ENCODE results near the gene GDF7.
A peak's percentile ranks its signal among the peaks of the same experiment; 100 is the strongest.

The GDF7 gene

DNA sequence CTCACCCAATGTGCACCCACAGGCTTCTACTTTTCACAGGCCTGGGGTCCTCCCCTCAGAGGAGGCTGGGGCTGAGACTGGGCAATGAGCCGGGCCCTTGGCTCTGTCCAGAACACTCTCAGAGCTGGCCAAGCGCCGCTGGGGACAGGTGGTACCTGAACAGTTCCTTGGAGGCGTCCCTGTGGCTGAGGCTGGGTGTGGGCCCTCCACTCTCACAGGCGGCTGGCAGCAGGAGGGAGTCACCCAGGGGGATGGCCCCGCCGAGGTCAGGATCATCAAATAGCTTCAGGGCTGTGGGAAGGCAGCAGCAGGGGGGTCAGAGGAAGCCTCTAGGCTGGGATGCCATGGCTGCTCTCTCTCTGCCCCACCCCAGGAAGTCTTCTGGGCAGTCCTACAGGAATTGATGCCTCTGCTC lies 43.2 kb upstream of the GDF7 start:
- no peak overlapping the region for H3K9ac ChIP-seq (ENCODE audit: low read length)
- no peak overlapping the region for H3K18ac ChIP-seq (ENCODE audit: low read depth in 1 of 2, low read length in 2 of 2)
- no peak overlapping the region for H3K4me3 ChIP-seq (ENCODE audit: insufficient read depth in 1 of 2, low read depth in 1 of 2, low read length in 2 of 2)
- H4K91ac ChIP-seq (ENCODE audit: low read length) = no peak overlapping the region
- no peak overlapping the region for H2BK12ac ChIP-seq (ENCODE audit: low read length in 2 of 2)
- no peak overlapping the region for H4K8ac ChIP-seq (ENCODE audit: low read length)
- peak overlapping the region; percentile 89 for H2AK5ac ChIP-seq (ENCODE audit: low read length, severe bottlenecking)
- H2AFZ ChIP-seq (ENCODE audit: low read depth, low read length) = no peak overlapping the region
- no peak for DNase-seq
- peaks cover 50 to 54% of the 10 kb centered on the region in 2 experiments for H3K36me3 ChIP-seq (ENCODE audit: control insufficient read depth in 1 of 2, insufficient read depth in 2 of 2, low read depth in 1 of 2, low read length in 2 of 2)
- no peak overlapping the region for H3K27ac ChIP-seq (ENCODE audit: low read length, poor library complexity, severe bottlenecking)
- no peak overlapping the region for H3K4me2 ChIP-seq (ENCODE audit: low read length, poor library complexity, severe bottlenecking)
- H3K4ac ChIP-seq (ENCODE audit: low read depth in 1 of 2, low read length in 2 of 2) = no peak overlapping the region
- no peaks in the 10 kb centered on the region for H3K27me3 ChIP-seq (ENCODE audit: control insufficient read depth in 1 of 2, insufficient read depth in 1 of 2, low read length in 2 of 2)
- no peak overlapping the region for H3K14ac ChIP-seq (ENCODE audit: low read length in 2 of 2)
- no peaks in the 10 kb centered on the region for H3K9me3 ChIP-seq (ENCODE audit: control insufficient read depth, low read length)
- H2BK15ac ChIP-seq (ENCODE audit: low read depth, poor library complexity, severe bottlenecking) = no peak overlapping the region
- H3K4me1 ChIP-seq (ENCODE audit: control insufficient read depth, insufficient read depth, low read depth, low read length) = peaks cover 60% of the 10 kb centered on the region
- WGBS = 90% methylated on average over 7 of the region's 7 CpGs
- H2BK120ac ChIP-seq (ENCODE audit: low read depth, low read length) = no peak overlapping the region
- H3K79me1 ChIP-seq (replicated peaks; ENCODE audit: low read length, poor library complexity, severe bottlenecking) = peaks cover 1% of the 10 kb centered on the region
- H2BK5ac ChIP-seq (ENCODE audit: low read depth, low read length, poor library complexity, severe bottlenecking) = no peak overlapping the region
- H3K23ac ChIP-seq (ENCODE audit: low read length in 2 of 2) = no peak overlapping the region

DNA sequence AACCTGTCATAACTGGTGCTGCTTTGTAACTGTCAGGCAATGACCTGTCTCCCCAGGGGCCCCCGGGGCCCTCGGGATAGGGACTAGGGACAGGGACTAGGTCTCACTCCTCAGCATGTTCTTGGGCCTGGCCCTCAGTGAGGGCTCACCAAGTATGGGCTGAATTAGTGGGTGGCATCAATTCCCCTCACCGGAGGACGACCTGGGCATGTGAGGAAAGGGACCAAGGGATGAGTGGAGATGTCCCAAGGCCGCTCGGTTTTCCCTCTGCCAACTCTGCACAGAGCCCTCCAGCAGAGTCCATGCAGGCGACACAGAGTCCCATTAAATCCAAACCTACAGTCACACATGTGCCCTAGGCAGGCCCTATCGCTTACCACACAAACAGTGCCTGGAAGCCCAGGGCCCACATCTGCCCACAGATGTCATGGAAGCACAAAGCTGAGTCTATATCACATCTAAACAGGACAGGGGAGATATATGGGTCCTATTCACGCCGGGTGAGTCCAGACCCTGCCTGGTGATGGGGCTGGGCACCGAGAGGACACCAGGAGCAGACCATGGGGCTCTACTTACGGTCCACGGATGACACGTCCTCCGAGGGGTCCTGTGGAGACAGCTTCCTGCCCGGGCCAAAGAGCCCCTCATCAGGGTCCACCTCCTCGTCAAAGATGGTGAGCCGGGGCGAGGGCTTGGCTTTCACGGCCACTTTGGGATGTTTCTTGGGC lies 42.6 kb upstream of the GDF7 start:
- Histone ChIP-seq H3K4me2 (ENCODE audit: low read length, poor library complexity, severe bottlenecking) (no peak overlapping the region), H3K27me3 (ENCODE audit: control insufficient read depth in 1 of 2, insufficient read depth in 1 of 2, low read length in 2 of 2) (no peaks in the 10 kb centered on the region), H2AK5ac (ENCODE audit: low read length, severe bottlenecking) (peak overlapping the region; percentile 89), H3K4ac (ENCODE audit: low read depth in 1 of 2, low read length in 2 of 2) (no peak overlapping the region), H3K4me1 (ENCODE audit: control insufficient read depth, insufficient read depth, low read depth, low read length) (peaks cover 59% of the 10 kb centered on the region), H4K8ac (ENCODE audit: low read length) (no peak overlapping the region), H3K18ac (ENCODE audit: low read depth in 1 of 2, low read length in 2 of 2) (no peak overlapping the region), H3K9me3 (ENCODE audit: control insufficient read depth, low read length) (no peaks in the 10 kb centered on the region), H2BK5ac (ENCODE audit: low read depth, low read length, poor library complexity, severe bottlenecking) (no peak overlapping the region), H3K27ac (ENCODE audit: low read length, poor library complexity, severe bottlenecking) (no peak overlapping the region), H3K9ac (ENCODE audit: low read length) (no peak overlapping the region), H2BK120ac (ENCODE audit: low read depth, low read length) (no peak overlapping the region), H2BK15ac (ENCODE audit: low read depth, poor library complexity, severe bottlenecking) (no peak overlapping the region), H3K14ac (ENCODE audit: low read length in 2 of 2) (no peak overlapping the region), H3K4me3 (ENCODE audit: insufficient read depth in 1 of 2, low read depth in 1 of 2, low read length in 2 of 2) (no peak overlapping the region), H2AFZ (ENCODE audit: low read depth, low read length) (no peak overlapping the region), H3K79me1 (replicated peaks; ENCODE audit: low read length, poor library complexity, severe bottlenecking) (peaks cover 1% of the 10 kb centered on the region), H2BK12ac (ENCODE audit: low read length in 2 of 2) (peak overlapping the region; percentile 15 to 18), H3K36me3 (ENCODE audit: control insufficient read depth in 1 of 2, insufficient read depth in 2 of 2, low read depth in 1 of 2, low read length in 2 of 2) (peaks cover 46 to 59% of the 10 kb centered on the region in 2 experiments), H4K91ac (ENCODE audit: low read length) (no peak overlapping the region), H3K23ac (ENCODE audit: low read length in 2 of 2) (no peak overlapping the region)
- 97% methylated on average over 20 of the region's 20 CpGs for WGBS
- DNase-seq = no peak

DNA sequence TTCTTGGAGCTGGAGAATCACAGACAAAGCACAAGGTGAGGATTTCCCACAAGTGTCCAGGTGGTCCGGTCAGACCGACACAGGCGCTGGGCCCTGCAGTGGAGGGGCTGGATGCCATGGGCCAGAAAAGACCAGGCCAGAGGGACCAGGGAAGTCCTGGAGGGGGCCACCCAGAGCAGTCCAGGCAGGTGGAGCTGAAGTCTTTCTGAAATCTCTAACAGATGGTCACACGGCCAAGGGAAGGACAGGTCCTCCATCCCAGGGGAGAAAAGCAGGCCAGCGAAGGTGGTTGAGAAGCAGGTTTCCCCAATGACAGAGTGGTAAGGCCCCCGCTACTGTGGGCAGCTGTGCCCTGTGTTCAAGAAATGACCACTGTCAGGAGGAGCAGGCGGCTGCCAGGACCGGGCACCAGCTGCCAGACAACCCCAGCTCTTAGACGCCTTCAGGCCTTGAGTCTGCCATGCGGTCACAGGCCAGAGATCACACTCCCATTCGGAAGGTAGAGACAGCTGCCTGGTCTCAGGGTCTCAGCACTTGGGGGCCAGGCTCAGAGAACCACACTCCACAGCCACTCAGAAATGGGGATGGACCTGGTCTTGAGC lies 42.0 kb upstream of the GDF7 start:
- peaks cover 61% of the 10 kb centered on the region for H3K4me1 ChIP-seq (ENCODE audit: control insufficient read depth, insufficient read depth, low read depth, low read length)
- no peak overlapping the region for H4K91ac ChIP-seq (ENCODE audit: low read length)
- H3K79me1 ChIP-seq (replicated peaks; ENCODE audit: low read length, poor library complexity, severe bottlenecking) = peaks cover 1% of the 10 kb centered on the region
- no peaks in the 10 kb centered on the region for H3K9me3 ChIP-seq (ENCODE audit: control insufficient read depth, low read length)
- no peak overlapping the region for H4K8ac ChIP-seq (ENCODE audit: low read length)
- H3K23ac ChIP-seq (ENCODE audit: low read length in 2 of 2) = no peak overlapping the region
- no peak overlapping the region for H2BK12ac ChIP-seq (ENCODE audit: low read length in 2 of 2)
- WGBS = 89% methylated on average over 11 of the region's 11 CpGs
- H2BK5ac ChIP-seq (ENCODE audit: low read depth, low read length, poor library complexity, severe bottlenecking) = peak overlapping the region; percentile 96
- peak overlapping the region; percentile 89 for H2AK5ac ChIP-seq (ENCODE audit: low read length, severe bottlenecking)
- no peaks in the 10 kb centered on the region for H3K27me3 ChIP-seq (ENCODE audit: control insufficient read depth in 1 of 2, insufficient read depth in 1 of 2, low read length in 2 of 2)
- peak overlapping the region; percentile 90 for H3K27ac ChIP-seq (ENCODE audit: low read length, poor library complexity, severe bottlenecking)
- H3K4me2 ChIP-seq (ENCODE audit: low read length, poor library complexity, severe bottlenecking) = no peak overlapping the region
- no peak overlapping the region for H3K4ac ChIP-seq (ENCODE audit: low read depth in 1 of 2, low read length in 2 of 2)
- no peak overlapping the region for H2AFZ ChIP-seq (ENCODE audit: low read depth, low read length)
- H3K9ac ChIP-seq (ENCODE audit: low read length) = peak overlapping the region; percentile 40
- DNase-seq = no peak
- H2BK120ac ChIP-seq (ENCODE audit: low read depth, low read length) = no peak overlapping the region
- H3K14ac ChIP-seq (ENCODE audit: low read length in 2 of 2) = no peak overlapping the region
- H2BK15ac ChIP-seq (ENCODE audit: low read depth, poor library complexity, severe bottlenecking) = peak overlapping the region; percentile 20
- no peak overlapping the region for H3K18ac ChIP-seq (ENCODE audit: low read depth in 1 of 2, low read length in 2 of 2)
- peaks cover 46 to 62% of the 10 kb centered on the region in 2 experiments for H3K36me3 ChIP-seq (ENCODE audit: control insufficient read depth in 1 of 2, insufficient read depth in 2 of 2, low read depth in 1 of 2, low read length in 2 of 2)
- H3K4me3 ChIP-seq (ENCODE audit: insufficient read depth in 1 of 2, low read depth in 1 of 2, low read length in 2 of 2) = no peak overlapping the region

DNA sequence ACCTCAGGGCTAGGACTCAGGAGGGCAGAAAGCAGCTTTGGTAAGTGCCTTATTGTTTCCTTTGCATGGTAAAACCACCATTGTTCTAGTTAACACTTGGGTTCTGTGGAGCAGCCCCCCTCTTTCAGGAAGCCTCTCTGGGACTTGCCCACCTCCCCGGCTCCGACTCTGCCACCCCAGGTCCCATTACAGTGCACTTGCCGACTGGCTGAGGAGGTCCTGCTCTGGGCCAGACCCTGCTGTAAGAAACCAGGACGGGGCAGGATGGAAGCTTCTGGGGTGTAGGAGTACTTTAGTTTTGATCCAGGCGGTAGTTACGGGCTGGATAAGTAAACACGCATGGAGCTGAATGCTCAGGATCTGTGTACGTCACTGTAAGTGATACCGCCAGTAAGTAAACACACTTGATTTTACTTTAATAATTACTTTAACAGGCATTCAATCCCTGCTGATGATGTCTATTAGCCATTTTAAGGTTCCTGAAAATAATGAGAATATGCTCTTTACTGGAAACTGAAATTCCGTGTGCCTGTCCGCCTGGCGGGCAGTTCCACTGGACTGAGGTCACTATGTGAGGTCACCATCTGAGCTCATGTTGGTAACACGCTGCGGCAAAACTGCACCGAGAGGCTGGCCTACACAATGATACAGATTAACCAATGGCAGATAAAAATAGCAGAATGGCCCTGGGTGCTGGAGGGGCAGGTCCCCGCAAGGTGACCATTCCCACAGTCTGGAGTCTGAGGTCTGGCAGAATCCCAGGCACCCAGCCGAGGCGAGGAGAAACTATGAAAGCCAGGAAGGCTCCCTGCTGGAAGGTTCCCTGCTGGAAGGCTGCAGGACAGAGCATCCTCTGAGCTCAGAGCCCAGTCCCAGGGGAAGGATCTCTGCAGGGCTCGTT lies 41.2 kb upstream of the GDF7 start:
- Histone ChIP-seq H2BK15ac (ENCODE audit: low read depth, poor library complexity, severe bottlenecking) (no peak overlapping the region), H3K4me2 (ENCODE audit: low read length, poor library complexity, severe bottlenecking) (no peak overlapping the region), H3K18ac (ENCODE audit: low read depth in 1 of 2, low read length in 2 of 2) (no peak overlapping the region), H3K27ac (ENCODE audit: low read length, poor library complexity, severe bottlenecking) (peak overlapping the region; percentile 90), H3K4me3 (ENCODE audit: insufficient read depth in 1 of 2, low read depth in 1 of 2, low read length in 2 of 2) (no peak overlapping the region), H2BK120ac (ENCODE audit: low read depth, low read length) (no peak overlapping the region), H3K79me1 (replicated peaks; ENCODE audit: low read length, poor library complexity, severe bottlenecking) (peaks cover 4% of the 10 kb centered on the region), H3K36me3 (ENCODE audit: control insufficient read depth in 1 of 2, insufficient read depth in 2 of 2, low read depth in 1 of 2, low read length in 2 of 2) (peaks cover 40 to 60% of the 10 kb centered on the region in 2 experiments), H2BK5ac (ENCODE audit: low read depth, low read length, poor library complexity, severe bottlenecking) (peak overlapping the region; percentile 96), H3K4ac (ENCODE audit: low read depth in 1 of 2, low read length in 2 of 2) (no peak overlapping the region), H2AK5ac (ENCODE audit: low read length, severe bottlenecking) (peak overlapping the region; percentile 89), H4K8ac (ENCODE audit: low read length) (no peak overlapping the region), H2AFZ (ENCODE audit: low read depth, low read length) (no peak overlapping the region), H3K9ac (ENCODE audit: low read length) (peak overlapping the region; percentile 40), H3K4me1 (ENCODE audit: control insufficient read depth, insufficient read depth, low read depth, low read length) (peaks cover 61% of the 10 kb centered on the region), H2BK12ac (ENCODE audit: low read length in 2 of 2) (no peak overlapping the region), H3K27me3 (ENCODE audit: control insufficient read depth in 1 of 2, insufficient read depth in 1 of 2, low read length in 2 of 2) (no peaks in the 10 kb centered on the region), H3K23ac (ENCODE audit: low read length in 2 of 2) (no peak overlapping the region), H4K91ac (ENCODE audit: low read length) (no peak overlapping the region), H3K9me3 (ENCODE audit: control insufficient read depth, low read length) (no peaks in the 10 kb centered on the region), H3K14ac (ENCODE audit: low read length in 2 of 2) (no peak overlapping the region)
- 83% methylated on average over 14 of the region's 19 CpGs for WGBS
- no peak for DNase-seq

All from mesenchymal stem cell (in vitro differentiated cells and primary cell).